Measurements from ENCODE around the gene TTC19. TPM values are rescaled to one million over a fixed set of nuclear protein-coding genes. Genes with fewer than 3 reads are reported as not detected.

The TTC19 gene
- total RNA-seq, 3 donors from 2014 or later (not counting 1 experiment from before 2014, with no cell fraction given): 40.1 to 42.3 (median 40.2) TPM

DNA sequence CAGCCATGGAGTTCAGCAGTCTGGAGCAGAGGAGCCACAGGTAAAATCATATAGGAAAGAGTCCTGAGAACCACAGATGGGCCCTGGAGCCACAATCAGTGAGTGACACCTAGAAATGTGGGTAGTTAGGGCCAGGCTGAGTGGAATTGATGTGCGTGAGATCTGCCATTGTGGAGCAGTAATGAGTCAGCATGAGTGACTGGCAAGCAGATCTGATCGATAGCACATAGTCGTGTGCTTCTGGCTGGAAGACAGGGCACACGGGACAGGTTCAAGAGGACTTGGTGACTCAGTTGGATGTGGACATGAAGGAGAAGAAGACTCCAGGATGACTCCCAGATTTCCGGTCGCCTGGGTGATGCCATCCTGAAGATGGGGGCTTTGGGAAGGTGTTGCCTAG, 42.4 kb upstream of the TTC19 start:
- no peak overlapping the region for H3K4me3 Mint-ChIP-seq
- H3K27me3 Mint-ChIP-seq (ENCODE audit: low read depth in 2 of 2): peaks cover 0 to 11% of the 10 kb centered on the region in 2 donors
- H3K4me1 ChIP-seq (ENCODE audit: control insufficient read depth, insufficient read depth, low read length): peaks cover 9% of the 10 kb centered on the region
- WGBS (ENCODE audit: insufficient coverage): 81% methylated on average over 6 of the region's 6 CpGs
- H3K9me3 ChIP-seq (ENCODE audit: control insufficient read depth, insufficient read depth, low read length): no peaks in the 10 kb centered on the region
- intact Hi-C loops (cut with micrococcal nuclease): no loop called here
- no peaks in the 10 kb centered on the region for H3K9me3 Mint-ChIP-seq
- TF ChIP-seq CTCF (IDR thresholded peaks at IDR 0.05): no peak
- no peaks in the 10 kb centered on the region for H3K36me3 ChIP-seq (ENCODE audit: control insufficient read depth, insufficient read depth, low read length)
- H3K36me3 Mint-ChIP-seq: no peaks in the 10 kb centered on the region
- no peaks in the 10 kb centered on the region for H3K27me3 ChIP-seq (ENCODE audit: control insufficient read depth, insufficient read depth, low read length)
- no peak overlapping the region for H3K27ac Mint-ChIP-seq
- peaks cover 7 to 11% of the 10 kb centered on the region in 2 donors for H3K4me1 Mint-ChIP-seq
- DNase-seq (no peak), ATAC-seq (no peak)
- H3K4me3 ChIP-seq (ENCODE audit: low read length): no peak overlapping the region
- no peak overlapping the region for H3K27ac ChIP-seq (ENCODE audit: low read length)

GRCh38 chr17:15957608-15958307, 41.9 kb upstream of the TTC19 start:
- Histone ChIP-seq H3K27me3 (ENCODE audit: control insufficient read depth, insufficient read depth, low read length) (no peaks in the 10 kb centered on the region), H3K27ac (ENCODE audit: low read length) (no peak overlapping the region), H3K36me3 (ENCODE audit: control insufficient read depth, insufficient read depth, low read length) (no peaks in the 10 kb centered on the region), H3K4me3 (ENCODE audit: low read length) (no peak overlapping the region), H3K4me1 (ENCODE audit: control insufficient read depth, insufficient read depth, low read length) (peaks cover 9% of the 10 kb centered on the region), H3K9me3 (ENCODE audit: control insufficient read depth, insufficient read depth, low read length) (no peaks in the 10 kb centered on the region)
- peak overlapping the region in 1 of 2 donors; percentile 63 for H3K27ac Mint-ChIP-seq
- intact Hi-C loops (cut with micrococcal nuclease): no loop called here
- no peak for DNase-seq
- 95% methylated on average over 18 of the region's 19 CpGs for WGBS (ENCODE audit: insufficient coverage)
- no peaks in the 10 kb centered on the region for H3K9me3 Mint-ChIP-seq
- peaks cover 7 to 11% of the 10 kb centered on the region in 2 donors for H3K4me1 Mint-ChIP-seq
- peaks cover 0 to 11% of the 10 kb centered on the region in 2 donors for H3K27me3 Mint-ChIP-seq (ENCODE audit: low read depth in 2 of 2)
- H3K36me3 Mint-ChIP-seq: no peaks in the 10 kb centered on the region
- TF ChIP-seq CTCF (IDR thresholded peaks at IDR 0.05): no peak
- ATAC-seq: no peak
- no peak overlapping the region for H3K4me3 Mint-ChIP-seq

- no peak overlapping the region for H3K27ac ChIP-seq (ENCODE audit: low read length)
- no peaks in the 10 kb centered on the region for H3K9me3 Mint-ChIP-seq
- TF ChIP-seq CTCF (IDR thresholded peaks at IDR 0.05): no peak
- H3K9me3 ChIP-seq (ENCODE audit: control insufficient read depth, insufficient read depth, low read length): no peaks in the 10 kb centered on the region
- WGBS (ENCODE audit: insufficient coverage): 82% methylated on average over 4 of the region's 4 CpGs
- H3K4me1 Mint-ChIP-seq: peaks cover 7 to 11% of the 10 kb centered on the region in 2 donors
- no peaks in the 10 kb centered on the region for H3K27me3 ChIP-seq (ENCODE audit: control insufficient read depth, insufficient read depth, low read length)
- H3K4me3 ChIP-seq (ENCODE audit: low read length): no peak overlapping the region
- H3K27me3 Mint-ChIP-seq (ENCODE audit: low read depth in 2 of 2): peaks cover 0 to 11% of the 10 kb centered on the region in 2 donors
- DNase-seq (no peak), ATAC-seq (no peak)
- no peaks in the 10 kb centered on the region for H3K36me3 ChIP-seq (ENCODE audit: control insufficient read depth, insufficient read depth, low read length)
- peak overlapping the region in 1 of 2 donors; percentile 63 for H3K27ac Mint-ChIP-seq
- H3K4me3 Mint-ChIP-seq: no peak overlapping the region
- H3K36me3 Mint-ChIP-seq: no peaks in the 10 kb centered on the region
- peaks cover 9% of the 10 kb centered on the region for H3K4me1 ChIP-seq (ENCODE audit: control insufficient read depth, insufficient read depth, low read length)
- intact Hi-C loops (cut with micrococcal nuclease): no loop called here
These were observed 41.2 kb upstream of the TTC19 start for GRCh38 chr17:15958484-15958854.

- Histone ChIP-seq H3K27ac (ENCODE audit: low read length) (no peak overlapping the region), H3K36me3 (ENCODE audit: control insufficient read depth, insufficient read depth, low read length) (no peaks in the 10 kb centered on the region), H3K27me3 (ENCODE audit: control insufficient read depth, insufficient read depth, low read length) (no peaks in the 10 kb centered on the region), H3K9me3 (ENCODE audit: control insufficient read depth, insufficient read depth, low read length) (no peaks in the 10 kb centered on the region), H3K4me1 (ENCODE audit: control insufficient read depth, insufficient read depth, low read length) (peaks cover 19% of the 10 kb centered on the region), H3K4me3 (ENCODE audit: low read length) (no peak overlapping the region)
- Mint-ChIP-seq H3K9me3 (no peaks in the 10 kb centered on the region), H3K4me3 (no peak overlapping the region), H3K27ac (no peak overlapping the region), H3K36me3 (no peaks in the 10 kb centered on the region), H3K27me3 (ENCODE audit: low read depth in 2 of 2) (peaks cover 0 to 8% of the 10 kb centered on the region in 2 donors), H3K4me1 (peaks cover 15 to 16% of the 10 kb centered on the region in 2 donors)
- intact Hi-C loops (cut with micrococcal nuclease): no loop called here
- 94% methylated on average over 4 of the region's 4 CpGs for WGBS (ENCODE audit: insufficient coverage)
- no peak for TF ChIP-seq CTCF (IDR thresholded peaks at IDR 0.05)
- no peak for ATAC-seq
- no peak for DNase-seq
These were observed 35.9 kb upstream of the TTC19 start for GRCh38 chr17:15963670-15964110.
